ENCODE results near the gene TMEM8B.

Gene TMEM8B

GRCh38 chr9:35854091-35854762 is 25.2 kb downstream of the TMEM8B start:
- no peaks in the 10 kb centered on the region for H3K27me3 ChIP-seq (ENCODE audit: insufficient read depth, poor library complexity, severe bottlenecking)
- no peaks in the 10 kb centered on the region for H3K4me1 ChIP-seq (ENCODE audit: insufficient read depth, poor library complexity, severe bottlenecking)
- ATAC-seq (ENCODE audit: low read depth) (no peak), DNase-seq (ENCODE audit: low spot score) (no peak)
- H3K4me3 ChIP-seq (ENCODE audit: severe bottlenecking): no peak overlapping the region
- no peaks in the 10 kb centered on the region for H3K9me3 ChIP-seq (ENCODE audit: severe bottlenecking)
- no peaks in the 10 kb centered on the region for H3K36me3 ChIP-seq (ENCODE audit: low read depth)
- no peak overlapping the region for H3K27ac ChIP-seq (ENCODE audit: poor library complexity, severe bottlenecking)
- TF ChIP-seq CTCF (IDR thresholded peaks at IDR 0.05; ENCODE audit: poor library complexity, severe bottlenecking): no peak

GRCh38 chr9:35856206-35856605 is 27.2 kb downstream of the TMEM8B start:
- no peak for ATAC-seq (ENCODE audit: low read depth)

GRCh38 chr9:35856882-35857281 is 27.9 kb downstream of the TMEM8B start:
- ATAC-seq (ENCODE audit: low read depth): no peak
- no peak for DNase-seq (ENCODE audit: low spot score)
- no peaks in the 10 kb centered on the region for H3K27me3 ChIP-seq (ENCODE audit: insufficient read depth, poor library complexity, severe bottlenecking)
- no peak overlapping the region for H3K27ac ChIP-seq (ENCODE audit: poor library complexity, severe bottlenecking)
- H3K4me1 ChIP-seq (ENCODE audit: insufficient read depth, poor library complexity, severe bottlenecking): no peaks in the 10 kb centered on the region
- H3K4me3 ChIP-seq (ENCODE audit: severe bottlenecking): no peak overlapping the region
- H3K36me3 ChIP-seq (ENCODE audit: low read depth): no peaks in the 10 kb centered on the region
- TF ChIP-seq CTCF (IDR thresholded peaks at IDR 0.05; ENCODE audit: poor library complexity, severe bottlenecking): no peak
- no peaks in the 10 kb centered on the region for H3K9me3 ChIP-seq (ENCODE audit: severe bottlenecking)

More at GRCh38 chr9:35856206-35856605, 27.2 kb downstream of the TMEM8B start:
- no peak overlapping the region for H3K27ac ChIP-seq (ENCODE audit: poor library complexity, severe bottlenecking)
- DNase-seq (ENCODE audit: low spot score): no peak
- no peak for TF ChIP-seq CTCF (IDR thresholded peaks at IDR 0.05; ENCODE audit: poor library complexity, severe bottlenecking)
- no peaks in the 10 kb centered on the region for H3K27me3 ChIP-seq (ENCODE audit: insufficient read depth, poor library complexity, severe bottlenecking)
- H3K4me1 ChIP-seq (ENCODE audit: insufficient read depth, poor library complexity, severe bottlenecking): no peaks in the 10 kb centered on the region
- no peaks in the 10 kb centered on the region for H3K9me3 ChIP-seq (ENCODE audit: severe bottlenecking)
- H3K4me3 ChIP-seq (ENCODE audit: severe bottlenecking): no peak overlapping the region
- H3K36me3 ChIP-seq (ENCODE audit: low read depth): no peaks in the 10 kb centered on the region

GRCh38 chr9:35858458-35858857 is 29.4 kb downstream of the TMEM8B start:
- DNase-seq (ENCODE audit: low spot score): no peak

More at GRCh38 chr9:35858458-35858857, 29.4 kb downstream of the TMEM8B start:
- no peak overlapping the region for H3K4me3 ChIP-seq (ENCODE audit: severe bottlenecking)
- ATAC-seq (ENCODE audit: low read depth): no peak
- no peak overlapping the region for H3K27ac ChIP-seq (ENCODE audit: poor library complexity, severe bottlenecking)
- H3K9me3 ChIP-seq (ENCODE audit: severe bottlenecking): no peaks in the 10 kb centered on the region
- H3K27me3 ChIP-seq (ENCODE audit: insufficient read depth, poor library complexity, severe bottlenecking): no peaks in the 10 kb centered on the region
- no peaks in the 10 kb centered on the region for H3K36me3 ChIP-seq (ENCODE audit: low read depth)
- H3K4me1 ChIP-seq (ENCODE audit: insufficient read depth, poor library complexity, severe bottlenecking): no peaks in the 10 kb centered on the region
- no peak for TF ChIP-seq CTCF (IDR thresholded peaks at IDR 0.05; ENCODE audit: poor library complexity, severe bottlenecking)
